Measurements from ENCODE around the gene CCDC78.

DNA sequence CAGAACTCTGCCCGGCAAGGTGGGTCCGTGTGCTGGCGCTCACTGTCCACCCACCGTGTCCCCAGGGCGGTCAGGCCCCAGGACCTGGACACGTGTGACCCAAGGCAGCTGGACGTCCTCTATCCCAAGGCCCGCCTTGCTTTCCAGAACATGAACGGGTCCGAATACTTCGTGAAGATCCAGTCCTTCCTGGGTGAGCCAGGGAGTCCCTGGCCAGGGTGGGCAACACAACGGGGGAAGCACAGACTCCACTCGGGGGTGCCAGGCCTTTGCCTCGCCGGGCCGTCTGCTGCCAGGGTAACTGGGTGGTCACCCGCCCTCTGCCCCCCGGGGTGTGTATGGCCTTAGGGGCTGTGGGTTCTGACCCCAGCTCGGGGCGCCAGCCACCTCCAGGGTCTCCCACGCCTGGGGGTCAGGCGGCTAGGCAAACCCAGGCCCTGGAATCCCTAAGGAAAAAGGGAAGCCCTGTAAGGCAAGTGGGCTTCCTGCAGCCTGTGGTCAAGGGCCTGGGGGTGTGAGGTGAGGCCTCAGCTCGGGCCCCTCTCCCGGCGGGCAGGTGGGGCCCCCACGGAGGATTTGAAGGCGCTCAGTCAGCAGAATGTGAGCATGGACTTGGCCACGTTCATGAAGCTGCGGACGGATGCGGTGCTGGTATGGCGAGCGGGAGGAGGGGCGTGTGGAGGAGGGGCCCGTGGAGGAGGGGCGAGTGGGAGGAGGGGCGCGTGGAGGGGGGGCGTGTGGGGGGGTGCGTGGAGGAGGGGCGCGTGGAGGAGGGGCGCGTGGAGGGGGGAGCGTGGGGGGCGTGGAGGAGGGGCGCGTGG, 40.8 kb upstream of the CCDC78 start:
- TF ChIP-seq EZH2 (IDR thresholded peaks at IDR 0.05; ENCODE audit: borderline replicate concordance, low read depth, low read length, severe bottlenecking) (no peak), POLR2A (IDR thresholded peaks at IDR 0.05; ENCODE audit: low read depth, low read length) (no peak)
